Activated naive CD4-positive, alpha-beta T cell treated with anti-CD3 and anti-CD28 coated beads, Interleukin-2, amount 50 U/mL, for 24 hours (primary cell): Measurements from ENCODE around the gene KCNT2.

Experiments used
- H3K27ac Mint-ChIP-seq: one replicate; pipeline ENCODE4 v1.8.0; 2021; ENCODE audit warnings: mild to moderate bottlenecking, mixed read lengths
- H3K27me3 Mint-ChIP-seq: one replicate; pipeline ENCODE4 v1.8.0; 2021; ENCODE audit warnings: mixed read lengths
- H3K36me3 Mint-ChIP-seq: one replicate; pipeline ENCODE4 v1.8.0; 2021; ENCODE audit warnings: mixed read lengths
- H3K4me1 Mint-ChIP-seq: one replicate; pipeline ENCODE4 v1.8.0; 2021; ENCODE audit warnings: mixed read lengths
- H3K4me3 Mint-ChIP-seq: one replicate; pipeline ENCODE4 v1.8.0; 2021; ENCODE audit warnings: mild to moderate bottlenecking, mixed read lengths
- H3K9me3 Mint-ChIP-seq: one replicate; pipeline ENCODE4 v1.8.0; 2021; ENCODE audit warnings: mixed read lengths

The KCNT2 gene

DNA sequence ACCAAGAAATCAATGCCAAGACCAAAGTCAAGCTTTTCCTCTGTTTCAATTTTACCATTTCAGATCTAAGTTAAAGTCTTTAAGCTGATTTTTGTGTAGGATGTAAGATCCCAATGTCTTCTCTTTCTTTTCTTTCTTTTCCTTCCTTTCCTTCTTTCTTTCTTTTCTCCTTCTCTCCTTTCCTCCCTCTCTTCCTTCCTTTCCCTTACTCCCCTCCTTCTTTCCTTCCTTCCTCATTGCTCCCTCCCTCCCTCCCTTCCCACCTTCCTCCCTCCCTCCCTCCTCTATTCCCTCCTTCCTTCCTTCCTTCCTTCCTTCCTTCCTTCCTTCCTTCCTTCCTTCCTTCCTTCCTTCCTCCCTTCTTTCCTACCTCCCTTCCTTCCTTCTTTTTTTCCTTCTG, 197.5 kb downstream of the KCNT2 start:
- Mint-ChIP-seq H3K27ac (no peak overlapping the region), H3K27me3 (no peaks in the 10 kb centered on the region), H3K4me1 (no peaks in the 10 kb centered on the region), H3K9me3 (no peaks in the 10 kb centered on the region), H3K4me3 (no peak overlapping the region), H3K36me3 (no peaks in the 10 kb centered on the region)

DNA sequence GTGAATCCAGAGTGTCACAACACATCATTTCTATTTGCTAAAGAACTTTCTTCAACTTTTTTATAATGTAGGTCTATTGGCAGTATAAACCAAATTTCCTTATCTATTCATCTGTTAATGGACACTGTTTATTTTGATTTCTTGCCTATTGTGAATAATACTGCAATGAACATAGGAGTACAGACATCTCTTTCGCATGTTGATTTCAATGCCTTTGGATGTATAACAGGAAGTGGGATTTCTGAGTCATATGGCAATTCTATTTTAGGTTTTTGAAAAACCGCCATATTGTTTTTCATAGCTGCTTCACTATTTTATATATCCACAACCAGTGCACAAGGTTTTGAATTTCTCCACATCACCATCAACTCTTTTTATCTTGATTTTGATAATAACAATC, 198.7 kb downstream of the KCNT2 start:
- Mint-ChIP-seq H3K27ac (no peak overlapping the region), H3K36me3 (no peaks in the 10 kb centered on the region), H3K27me3 (no peaks in the 10 kb centered on the region), H3K9me3 (no peaks in the 10 kb centered on the region), H3K4me3 (no peak overlapping the region), H3K4me1 (no peaks in the 10 kb centered on the region)

DNA sequence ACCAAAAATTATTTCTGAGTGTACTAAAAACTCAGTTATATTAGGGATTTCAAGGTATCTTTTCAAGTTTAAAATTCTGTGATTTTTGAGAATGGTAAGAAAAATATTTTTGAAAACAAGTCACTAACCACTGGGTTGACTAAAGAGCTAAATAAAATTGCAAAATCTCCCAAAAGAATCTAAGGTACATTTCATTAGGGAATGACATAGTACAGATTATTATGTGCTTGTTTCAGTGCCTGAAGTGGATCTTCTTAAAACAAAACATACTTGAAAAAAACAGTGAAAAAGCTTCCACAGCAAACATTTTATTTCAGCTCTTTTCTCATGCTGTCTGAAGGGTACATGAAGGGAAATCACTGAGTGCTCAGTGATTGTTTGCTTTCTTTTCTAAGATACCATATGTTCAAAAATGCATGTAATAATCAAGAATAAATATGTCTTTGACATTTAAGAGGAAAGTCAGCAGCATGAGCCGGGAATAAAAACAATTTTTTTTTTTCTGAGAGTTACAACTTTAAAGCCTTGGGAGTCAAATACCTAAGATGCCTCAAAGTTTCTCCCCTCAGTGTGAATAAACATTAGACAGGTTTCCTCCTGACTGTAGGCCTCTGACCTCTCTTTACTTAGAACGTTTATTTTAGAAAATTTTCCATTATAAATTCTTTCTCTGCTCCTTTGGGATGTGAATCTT, 200.7 kb downstream of the KCNT2 start:
- no peak overlapping the region for H3K27ac Mint-ChIP-seq
- H3K36me3 Mint-ChIP-seq: no peaks in the 10 kb centered on the region
- H3K4me1 Mint-ChIP-seq: no peaks in the 10 kb centered on the region
- H3K9me3 Mint-ChIP-seq: no peaks in the 10 kb centered on the region
- H3K4me3 Mint-ChIP-seq: no peak overlapping the region
- no peaks in the 10 kb centered on the region for H3K27me3 Mint-ChIP-seq

DNA sequence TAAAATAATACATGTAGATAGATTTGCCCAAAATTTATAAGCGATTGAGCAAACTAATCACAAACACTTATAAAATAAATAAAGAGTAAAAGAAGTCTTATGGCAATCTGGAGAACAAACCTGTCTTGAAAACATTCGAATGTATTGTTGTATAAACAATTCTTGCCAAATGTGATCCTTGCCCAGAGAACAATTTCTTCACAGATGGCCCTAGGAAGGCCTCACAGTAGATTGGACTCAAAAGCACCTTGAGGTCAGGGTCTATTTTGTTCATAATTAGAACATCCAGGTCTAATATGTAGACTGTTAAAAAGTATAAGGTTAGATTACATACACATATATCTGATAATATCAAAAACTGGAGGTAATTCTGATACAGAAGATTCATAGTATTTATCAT, 202.4 kb downstream of the KCNT2 start:
- H3K4me3 Mint-ChIP-seq: no peak overlapping the region
- no peaks in the 10 kb centered on the region for H3K36me3 Mint-ChIP-seq
- no peaks in the 10 kb centered on the region for H3K4me1 Mint-ChIP-seq
- no peaks in the 10 kb centered on the region for H3K27me3 Mint-ChIP-seq
- no peak overlapping the region for H3K27ac Mint-ChIP-seq
- no peaks in the 10 kb centered on the region for H3K9me3 Mint-ChIP-seq

DNA sequence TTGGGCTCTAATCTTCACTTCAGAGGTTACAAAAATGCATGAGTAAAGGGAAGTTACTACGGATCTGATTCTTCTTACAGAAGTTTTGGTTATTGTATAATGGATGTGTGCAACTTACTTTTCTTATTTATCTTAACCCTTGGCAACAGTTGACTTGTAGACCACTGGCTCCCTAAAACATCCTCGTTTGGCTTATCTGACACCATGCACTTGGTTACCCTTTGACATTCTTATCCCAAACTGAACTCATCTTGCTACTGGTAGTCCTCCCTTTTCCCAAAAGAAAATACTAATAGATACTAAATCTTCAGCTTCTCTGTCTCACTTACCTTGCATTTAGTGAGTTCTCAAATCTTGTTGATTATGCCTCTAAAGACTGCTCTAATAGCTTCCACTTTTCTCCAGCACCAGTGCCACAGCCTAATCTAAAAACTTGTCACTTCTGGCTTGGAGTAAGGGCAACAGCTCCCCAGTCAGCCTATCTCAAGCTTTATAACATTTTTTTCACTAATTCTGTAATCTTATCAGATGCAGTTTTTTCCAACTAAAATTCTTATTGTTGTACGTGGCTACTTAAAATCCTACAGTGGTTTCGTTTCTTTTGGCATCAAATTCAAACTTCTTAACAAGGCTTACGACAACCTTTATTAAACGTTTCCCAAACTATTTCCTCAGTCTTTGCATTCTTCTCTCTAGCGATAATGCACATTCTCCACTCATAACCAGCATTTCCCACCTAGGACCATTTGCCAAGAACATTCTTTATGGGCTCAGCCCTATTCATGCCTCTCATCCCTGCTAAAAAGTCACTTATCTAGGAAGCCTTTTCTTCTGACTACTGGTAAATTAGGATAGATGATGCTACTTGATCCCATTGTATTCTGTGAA, 204.2 kb downstream of the KCNT2 start:
- Mint-ChIP-seq H3K27me3 (no peaks in the 10 kb centered on the region), H3K4me3 (no peak overlapping the region), H3K36me3 (no peaks in the 10 kb centered on the region), H3K27ac (no peak overlapping the region), H3K4me1 (no peaks in the 10 kb centered on the region), H3K9me3 (no peaks in the 10 kb centered on the region)

- Mint-ChIP-seq H3K27ac (no peak overlapping the region), H3K4me1 (no peaks in the 10 kb centered on the region), H3K36me3 (no peaks in the 10 kb centered on the region), H3K27me3 (no peaks in the 10 kb centered on the region), H3K9me3 (no peaks in the 10 kb centered on the region), H3K4me3 (no peak overlapping the region)
Measured at GRCh38 chr1:196401891-196402290, 206.3 kb downstream of the KCNT2 start.

DNA sequence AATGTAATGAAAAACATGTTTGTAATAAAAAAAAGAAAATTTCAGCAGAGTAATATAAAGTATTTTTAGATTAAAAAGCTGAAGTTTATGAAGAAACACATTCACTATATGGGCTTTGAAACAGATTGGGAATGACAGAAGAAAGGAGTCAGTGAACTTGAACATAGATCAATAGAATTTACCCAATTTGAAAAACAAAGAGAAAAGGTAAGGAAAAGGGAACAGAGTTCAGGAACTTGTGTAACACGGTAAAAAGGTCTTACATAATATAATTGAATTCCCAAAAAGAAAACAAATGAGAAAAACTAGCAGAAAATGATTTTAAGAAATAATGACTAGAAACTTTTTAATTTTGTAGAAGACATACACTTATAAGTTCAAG, 206.8 kb downstream of the KCNT2 start:
- no peaks in the 10 kb centered on the region for H3K4me1 Mint-ChIP-seq
- no peaks in the 10 kb centered on the region for H3K36me3 Mint-ChIP-seq
- H3K27ac Mint-ChIP-seq: no peak overlapping the region
- no peaks in the 10 kb centered on the region for H3K9me3 Mint-ChIP-seq
- no peak overlapping the region for H3K4me3 Mint-ChIP-seq
- H3K27me3 Mint-ChIP-seq: no peaks in the 10 kb centered on the region

DNA sequence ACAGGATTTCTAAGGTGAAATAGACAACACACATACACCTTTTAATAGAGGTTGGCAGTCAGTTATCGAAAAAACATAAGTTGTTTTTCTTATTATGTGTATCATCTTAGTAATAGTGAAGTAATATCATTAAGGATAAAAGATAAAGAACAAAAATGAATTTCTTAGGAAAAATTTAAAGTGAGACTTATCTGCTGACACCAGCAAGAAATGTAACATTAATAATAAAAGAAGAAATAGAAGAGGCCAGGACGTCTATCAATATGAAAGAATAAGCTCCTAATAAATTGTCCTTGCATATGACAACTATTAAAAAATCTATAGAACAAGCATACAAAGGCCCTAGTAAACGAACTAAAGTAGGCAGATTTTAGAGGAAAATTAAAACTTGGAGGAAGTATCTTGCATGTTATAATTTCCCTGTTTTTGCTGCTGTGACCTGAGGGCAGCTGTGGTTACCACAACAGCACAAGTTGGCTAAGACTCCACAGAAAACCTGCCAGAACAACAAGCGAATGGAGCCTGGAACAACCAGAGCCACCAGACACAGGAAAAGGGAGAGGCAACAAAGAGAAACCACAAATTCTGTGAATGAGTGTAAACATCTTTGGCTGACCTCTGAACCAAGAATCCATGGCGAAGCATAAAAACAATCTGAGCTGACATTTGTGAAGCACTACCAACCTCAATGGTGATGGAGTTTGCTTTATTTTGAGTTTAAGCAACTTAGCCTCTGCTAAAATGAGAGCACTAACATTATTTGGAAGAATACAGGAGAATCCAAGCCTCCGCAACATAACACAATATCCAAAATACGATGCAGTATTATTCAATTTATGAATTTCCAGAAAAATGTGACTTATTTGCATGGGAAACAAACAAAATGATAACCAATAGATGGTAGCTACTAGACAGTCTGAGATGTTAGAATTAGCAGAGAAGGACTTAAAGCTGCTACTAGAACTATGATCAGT, 207.5 kb downstream of the KCNT2 start:
- no peaks in the 10 kb centered on the region for H3K36me3 Mint-ChIP-seq
- H3K9me3 Mint-ChIP-seq: no peaks in the 10 kb centered on the region
- H3K27ac Mint-ChIP-seq: no peak overlapping the region
- no peak overlapping the region for H3K4me3 Mint-ChIP-seq
- H3K4me1 Mint-ChIP-seq: no peaks in the 10 kb centered on the region
- no peaks in the 10 kb centered on the region for H3K27me3 Mint-ChIP-seq

DNA sequence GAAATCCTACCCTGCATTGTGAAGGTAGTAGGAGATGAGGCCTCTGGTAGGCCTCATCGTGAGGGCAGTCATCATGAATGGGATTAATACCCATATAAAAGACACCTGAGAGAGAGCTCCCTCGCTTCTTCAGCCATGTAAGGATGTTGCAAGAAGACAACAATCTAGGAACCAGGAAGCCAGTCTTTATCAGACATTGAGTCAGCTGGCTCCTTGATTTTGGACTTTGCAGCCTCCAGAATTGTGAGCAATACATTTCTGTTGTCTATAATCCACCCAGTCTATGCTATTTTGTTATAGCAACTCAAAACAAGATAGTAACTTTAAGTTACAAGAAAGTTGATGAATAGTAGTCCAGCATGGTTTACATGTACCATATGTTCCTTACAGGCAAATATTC, 208.5 kb downstream of the KCNT2 start:
- Mint-ChIP-seq H3K27ac (no peak overlapping the region), H3K4me1 (no peaks in the 10 kb centered on the region), H3K36me3 (no peaks in the 10 kb centered on the region), H3K9me3 (no peaks in the 10 kb centered on the region), H3K4me3 (no peak overlapping the region), H3K27me3 (no peaks in the 10 kb centered on the region)

DNA sequence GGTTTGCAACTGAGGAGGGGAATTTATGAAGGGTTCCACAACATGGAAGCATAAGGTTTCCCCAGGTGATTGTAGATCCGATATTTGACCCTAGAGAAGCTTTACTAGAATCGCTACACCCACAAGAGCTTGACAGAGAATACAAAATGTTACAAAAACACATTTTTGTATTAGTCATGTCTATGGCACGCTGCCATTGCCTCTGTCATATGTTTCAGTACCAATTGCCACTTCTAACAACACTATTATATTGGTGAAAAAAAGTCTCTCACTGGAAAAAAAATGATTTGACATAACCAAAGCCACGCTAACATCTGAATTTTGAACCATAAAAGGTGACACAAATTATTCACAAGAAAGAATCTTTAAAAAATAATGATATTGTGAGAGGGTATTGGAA, 214.5 kb downstream of the KCNT2 start:
- Mint-ChIP-seq H3K36me3 (no peaks in the 10 kb centered on the region), H3K9me3 (no peaks in the 10 kb centered on the region), H3K4me1 (no peaks in the 10 kb centered on the region), H3K4me3 (no peak overlapping the region), H3K27ac (no peak overlapping the region), H3K27me3 (no peaks in the 10 kb centered on the region)

DNA sequence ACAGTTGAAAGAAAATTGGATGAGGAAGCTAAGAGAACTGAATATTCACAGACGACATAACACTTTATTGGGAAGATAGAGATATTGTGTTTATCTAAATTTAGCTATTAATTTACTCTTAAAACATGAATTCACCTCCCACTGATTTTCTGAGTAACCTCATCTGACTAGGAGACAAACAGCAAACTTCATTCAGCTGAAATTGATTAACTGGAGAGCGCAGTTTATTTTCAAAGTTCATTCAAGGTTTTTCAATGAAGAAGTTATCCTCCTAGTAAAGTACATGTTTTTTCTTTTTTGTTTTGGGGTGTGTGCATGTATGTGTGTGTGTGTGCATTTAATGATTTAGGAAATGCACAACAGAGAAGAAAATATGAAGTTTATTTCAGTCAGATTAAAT, 215.0 kb downstream of the KCNT2 start:
- no peak overlapping the region for H3K27ac Mint-ChIP-seq
- H3K4me3 Mint-ChIP-seq: no peak overlapping the region
- no peaks in the 10 kb centered on the region for H3K9me3 Mint-ChIP-seq
- H3K27me3 Mint-ChIP-seq: no peaks in the 10 kb centered on the region
- H3K36me3 Mint-ChIP-seq: no peaks in the 10 kb centered on the region
- H3K4me1 Mint-ChIP-seq: no peaks in the 10 kb centered on the region

DNA sequence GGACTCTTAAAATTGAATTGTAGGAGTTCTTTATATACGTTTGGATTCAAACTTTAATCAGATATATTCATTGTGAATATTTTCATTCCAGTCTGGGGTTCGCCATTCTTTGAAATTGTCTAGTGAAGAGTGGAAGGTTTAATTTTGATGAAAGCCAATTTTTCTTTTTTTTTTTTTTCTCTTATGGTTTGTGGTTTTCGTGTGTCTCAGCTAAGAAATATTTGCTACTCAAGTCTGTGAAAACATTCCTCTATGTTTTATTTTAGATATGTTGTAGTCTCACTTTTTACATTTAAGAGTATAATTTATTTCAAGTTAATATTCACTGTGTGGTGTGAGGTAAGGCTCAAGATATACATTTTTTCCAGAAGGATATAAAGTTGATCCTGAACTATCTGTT, 220.5 kb downstream of the KCNT2 start:
- H3K4me3 Mint-ChIP-seq: no peak overlapping the region
- no peaks in the 10 kb centered on the region for H3K9me3 Mint-ChIP-seq
- H3K27me3 Mint-ChIP-seq: no peaks in the 10 kb centered on the region
- no peaks in the 10 kb centered on the region for H3K4me1 Mint-ChIP-seq
- no peak overlapping the region for H3K27ac Mint-ChIP-seq
- H3K36me3 Mint-ChIP-seq: no peaks in the 10 kb centered on the region

DNA sequence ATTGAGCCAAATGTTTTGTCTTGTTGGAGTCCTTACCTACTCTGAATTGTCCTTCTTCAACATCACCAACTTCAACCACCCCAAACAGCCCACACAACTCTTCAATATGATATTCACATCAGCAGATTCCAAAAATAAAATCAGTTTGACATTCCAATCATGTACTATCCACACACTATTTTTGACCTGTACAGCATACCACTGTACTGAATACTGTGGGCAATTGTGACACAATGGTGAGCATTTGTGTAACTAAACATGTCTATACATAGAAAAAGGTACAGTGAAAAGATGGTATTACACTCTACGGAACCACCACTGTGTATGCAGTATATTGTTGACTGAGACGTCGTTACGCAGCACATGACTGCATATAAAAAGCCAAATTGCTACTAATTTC, 223.1 kb downstream of the KCNT2 start:
- Mint-ChIP-seq H3K4me1 (no peaks in the 10 kb centered on the region), H3K4me3 (no peak overlapping the region), H3K27me3 (no peaks in the 10 kb centered on the region), H3K36me3 (no peaks in the 10 kb centered on the region), H3K27ac (no peak overlapping the region), H3K9me3 (no peaks in the 10 kb centered on the region)

DNA sequence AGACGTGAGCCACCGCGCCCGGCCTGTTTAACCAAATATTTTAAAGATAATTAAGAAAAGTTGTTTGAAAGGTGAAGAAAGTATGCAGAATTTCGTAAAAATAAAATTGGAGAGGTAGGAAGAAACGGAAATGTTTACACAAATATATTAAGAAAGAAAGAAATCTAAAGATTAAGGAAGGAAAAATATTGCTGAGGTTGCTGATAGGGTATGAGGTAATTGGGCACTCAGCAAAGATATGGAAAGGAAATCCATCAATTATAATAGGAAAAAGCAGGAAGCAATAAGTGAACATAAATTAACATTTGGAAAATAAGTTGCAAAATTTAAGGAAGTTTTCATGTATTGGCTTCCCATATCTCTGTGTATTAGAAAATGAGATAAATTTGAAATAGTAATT, 225.9 kb downstream of the KCNT2 start:
- Mint-ChIP-seq H3K4me1 (no peaks in the 10 kb centered on the region), H3K27me3 (no peaks in the 10 kb centered on the region), H3K36me3 (no peaks in the 10 kb centered on the region), H3K27ac (no peak overlapping the region), H3K9me3 (no peaks in the 10 kb centered on the region), H3K4me3 (no peak overlapping the region)

GRCh38 chr1:196381544-196381943, 226.7 kb downstream of the KCNT2 start:
- Mint-ChIP-seq H3K4me3 (no peak overlapping the region), H3K36me3 (no peaks in the 10 kb centered on the region), H3K4me1 (no peaks in the 10 kb centered on the region), H3K27ac (no peak overlapping the region), H3K9me3 (no peaks in the 10 kb centered on the region), H3K27me3 (no peaks in the 10 kb centered on the region)

DNA sequence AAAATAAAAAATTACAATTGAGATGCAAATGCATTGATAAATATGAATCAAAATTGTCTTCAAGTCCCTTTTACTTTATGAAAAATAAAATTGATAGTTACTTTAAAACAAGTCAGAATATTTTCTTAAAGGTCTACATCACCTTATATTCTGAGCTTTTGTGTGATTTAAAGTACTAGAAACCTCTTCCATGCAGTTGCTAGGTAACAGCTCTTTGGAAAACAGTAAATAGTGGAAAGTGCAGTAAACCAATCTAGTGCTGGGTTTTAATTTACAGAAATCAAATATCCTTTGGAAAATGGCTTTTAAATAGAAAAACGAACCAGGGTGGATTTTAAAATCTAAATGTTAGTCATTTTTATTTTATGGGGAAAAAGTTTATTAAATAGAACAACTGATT, 227.9 kb downstream of the KCNT2 start:
- no peaks in the 10 kb centered on the region for H3K9me3 Mint-ChIP-seq
- no peaks in the 10 kb centered on the region for H3K27me3 Mint-ChIP-seq
- H3K36me3 Mint-ChIP-seq: no peaks in the 10 kb centered on the region
- H3K27ac Mint-ChIP-seq: no peak overlapping the region
- H3K4me3 Mint-ChIP-seq: no peak overlapping the region
- no peaks in the 10 kb centered on the region for H3K4me1 Mint-ChIP-seq
